Body of pancreas (tissue), 4 donors: ENCODE results near the gene DGCR8.

Experiments
- CTCF ChIP-seq, 7 experiments: fragments of 450-650 bp in 4 of 7; fragments of 200-600 bp in 3 of 7; sonication (generic) in 3 of 7; IDR thresholded peaks; one replicate each; pipeline ENCODE4 v1.5.1; 2016 to 2019; ENCODE audit warnings: antibody characterized with exemption in 7 of 7
- POLR2A ChIP-seq, 3 donors: fragments of 450-650 bp; IDR thresholded peaks; one replicate each; pipeline ENCODE4 v1.6.1; 2016; ENCODE audit warnings: antibody characterized with exemption in 3 of 3, mild to moderate bottlenecking in 2 of 3

- no peak for TF ChIP-seq CTCF (IDR thresholded peaks at IDR 0.05)
- TF ChIP-seq POLR2A (IDR thresholded peaks at IDR 0.05), result no peak
Measured at GRCh38 chr22:20140107-20140445, 60.0 kb downstream of the DGCR8 start.
